GM19463 (cell line): ENCODE measurements around the gene TRAT1.
"Not testable (repeated sequence)": the region's sequence is repeated elsewhere in the genome, so short reads cannot be mapped to it uniquely, and the experiment has no call there.

Experiments used
- ATAC-seq: cut with Tn5 transposase; IDR thresholded peaks from one replicate; pipeline ENCODE4 v1.9.1; 2021; ENCODE audit warnings: mild to moderate bottlenecking, moderate library complexity; ENCODE audit not compliant: unreplicated experiment

Gene TRAT1

DNA sequence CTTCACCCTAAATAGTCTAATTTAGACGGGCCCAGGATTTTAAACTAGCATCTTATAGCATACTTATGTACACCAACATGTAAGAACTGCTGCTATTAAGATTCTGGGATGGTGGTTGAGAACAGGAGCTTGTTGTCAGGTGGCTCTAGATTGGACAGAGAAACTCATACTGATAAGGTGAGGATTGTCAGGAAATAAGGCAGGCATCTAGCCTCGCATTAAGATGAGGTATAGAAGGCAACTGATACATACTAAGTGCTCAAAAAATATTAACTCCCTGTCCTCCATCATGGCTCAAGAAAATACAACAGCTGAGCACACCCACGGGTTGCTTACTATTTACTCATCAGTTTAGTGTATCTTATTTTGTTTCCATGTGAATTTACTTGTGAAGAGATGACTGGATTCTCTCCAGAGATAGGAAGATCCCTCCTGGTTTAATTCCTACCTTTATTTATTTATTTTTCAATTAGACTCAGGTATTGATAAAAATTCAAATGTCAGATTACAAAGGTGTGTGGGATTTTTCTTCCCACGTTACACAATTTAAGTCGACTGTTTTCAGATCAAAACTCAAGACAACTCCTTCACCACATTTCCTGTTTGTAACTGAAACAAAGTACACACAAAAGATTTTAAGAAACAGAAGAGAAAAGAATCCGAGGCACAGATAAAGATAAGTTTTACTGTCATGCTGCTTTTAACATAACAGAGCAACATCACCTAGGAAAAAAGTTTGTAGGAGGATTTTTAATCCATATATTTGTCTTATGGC, at the start of gene TRAT1:
TSS of gene TRAT1 (plus strand) at position 664 of the 775 bp plus-strand sequence. CDS start 142 bp downstream, outside the sequence.
- ATAC-seq = no peak

GRCh38 chr3:108775649-108776048, 46.9 kb upstream of the TRAT1 start:
- ATAC-seq = no peak

- no peak for ATAC-seq
Measured at GRCh38 chr3:108779496-108779895, 43.1 kb upstream of the TRAT1 start.

- no peak for ATAC-seq
Measured at GRCh38 chr3:108780235-108780634, 42.4 kb upstream of the TRAT1 start.

- ATAC-seq = no peak
Measured at GRCh38 chr3:108791473-108791872, 31.1 kb upstream of the TRAT1 start.

GRCh38 chr3:108804437-108804836, 18.1 kb upstream of the TRAT1 start:
- ATAC-seq = no peak

DNA sequence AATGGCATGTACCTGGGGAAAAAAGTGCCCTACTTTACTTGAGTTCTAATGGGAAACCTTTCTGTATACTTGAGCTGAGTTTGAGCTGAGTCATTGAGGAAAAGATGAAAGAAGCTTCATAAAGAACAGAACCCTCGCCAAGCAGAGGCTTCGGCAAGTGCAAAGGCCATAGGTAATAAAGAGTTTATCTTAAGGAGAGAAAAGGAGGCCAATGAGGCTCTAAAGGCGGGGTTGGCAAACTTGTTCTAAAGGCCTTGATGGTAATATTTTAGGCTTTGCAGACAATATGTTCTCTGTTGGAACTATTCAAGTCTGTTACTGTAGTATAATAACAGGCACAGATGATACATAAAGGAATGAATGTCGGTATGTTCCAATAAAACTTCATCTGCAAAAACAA, 17.6 kb upstream of the TRAT1 start:
- ATAC-seq = no peak

DNA sequence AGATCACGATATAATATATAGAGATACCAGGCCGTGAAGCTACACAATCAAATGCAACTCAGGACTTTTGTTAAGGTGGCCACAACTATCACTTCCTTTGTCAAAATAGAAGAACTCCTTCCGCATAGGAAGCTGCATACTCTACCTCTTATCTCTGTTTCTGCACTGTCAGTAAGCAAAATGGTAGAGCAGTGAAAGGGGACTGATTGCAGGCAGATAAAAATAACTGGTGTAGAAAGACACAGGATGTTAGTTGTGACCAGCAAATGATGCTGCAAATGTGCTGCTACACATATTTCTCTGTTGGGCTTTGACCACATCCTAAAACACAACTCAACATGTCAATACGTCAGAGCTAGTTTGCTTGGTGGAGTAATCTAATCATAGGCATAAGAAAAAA, 16.3 kb upstream of the TRAT1 start:
- ATAC-seq = no peak

DNA sequence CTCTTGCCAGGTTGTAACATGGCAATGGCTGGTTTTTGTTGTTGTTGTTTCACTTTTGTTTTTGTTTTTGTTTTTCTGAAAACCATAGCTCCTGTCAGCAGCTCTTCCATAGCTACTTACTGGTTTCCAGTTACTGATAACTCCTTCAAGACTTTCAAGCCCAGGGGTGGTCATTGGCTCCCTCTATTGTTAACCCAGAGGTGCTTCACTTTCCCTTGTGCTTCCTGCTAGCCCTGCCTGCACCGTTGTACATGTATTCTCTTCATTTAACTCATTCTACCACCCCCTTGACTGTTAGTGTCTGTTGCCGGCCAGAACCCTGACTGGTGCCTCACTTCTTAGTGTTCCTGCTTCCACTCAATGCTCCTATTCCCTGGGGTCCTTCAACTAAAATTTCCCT, 4.2 kb upstream of the TRAT1 start:
- ATAC-seq = peak; percentile 79

DNA sequence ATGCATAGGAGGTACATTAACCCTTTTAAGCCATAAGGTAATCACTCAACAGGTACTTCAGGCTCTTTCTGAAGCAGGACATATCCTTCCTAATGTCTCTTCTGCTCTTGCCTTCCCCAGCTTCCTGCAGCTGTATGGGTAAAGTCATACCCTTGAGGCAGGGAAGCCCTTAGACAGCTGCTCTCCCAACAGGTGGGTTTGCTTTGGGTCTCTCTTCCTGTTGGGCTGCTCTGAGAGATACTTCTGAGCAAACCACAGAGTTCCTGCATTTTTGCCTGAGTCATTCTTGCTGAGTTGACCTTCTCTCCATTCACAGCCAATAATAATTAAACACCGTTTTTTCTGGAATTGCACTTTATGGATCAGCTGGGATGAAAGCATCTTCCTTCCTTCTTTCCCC, 2.0 kb upstream of the TRAT1 start:
- ATAC-seq = no peak

DNA sequence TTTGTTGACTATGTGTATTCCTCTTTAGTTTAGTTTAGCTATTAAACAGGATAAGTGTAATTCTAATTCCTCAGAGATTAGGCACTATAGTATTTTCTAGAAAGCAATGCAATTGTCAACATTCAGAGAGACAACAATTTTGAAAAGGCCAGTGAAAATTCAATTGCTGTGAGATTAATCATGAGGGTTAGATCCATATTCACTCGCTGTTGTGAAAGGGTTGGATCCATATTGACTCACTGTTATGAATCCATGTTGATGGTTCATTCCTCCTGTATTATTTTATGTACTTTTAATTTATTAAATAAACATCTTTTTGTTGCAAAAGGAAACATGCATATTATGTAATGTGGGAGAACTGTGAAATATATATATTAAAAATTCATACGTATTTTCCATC, 641 bp downstream of the TRAT1 start:
- no peak for ATAC-seq

DNA sequence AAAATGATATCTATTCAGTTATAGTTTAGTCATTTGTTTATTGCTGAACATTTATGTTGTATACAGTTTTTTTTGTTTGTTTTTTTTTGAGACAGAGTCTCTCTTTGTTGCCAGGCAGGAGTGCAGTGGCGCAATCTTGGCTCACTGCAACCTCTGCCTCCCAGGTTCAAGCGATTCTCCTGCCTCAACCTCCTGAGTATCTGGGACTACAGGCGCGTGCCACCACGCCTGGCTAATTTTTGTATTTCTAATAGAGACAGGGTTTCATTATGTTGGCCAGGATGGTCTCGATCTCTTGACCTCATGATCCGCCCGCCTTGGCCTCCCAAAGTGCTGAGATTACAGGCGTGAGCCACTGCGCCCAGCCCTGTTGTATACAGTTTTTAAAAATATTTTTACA, 1.2 kb downstream of the TRAT1 start:
- ATAC-seq = not testable (repeated sequence)

DNA sequence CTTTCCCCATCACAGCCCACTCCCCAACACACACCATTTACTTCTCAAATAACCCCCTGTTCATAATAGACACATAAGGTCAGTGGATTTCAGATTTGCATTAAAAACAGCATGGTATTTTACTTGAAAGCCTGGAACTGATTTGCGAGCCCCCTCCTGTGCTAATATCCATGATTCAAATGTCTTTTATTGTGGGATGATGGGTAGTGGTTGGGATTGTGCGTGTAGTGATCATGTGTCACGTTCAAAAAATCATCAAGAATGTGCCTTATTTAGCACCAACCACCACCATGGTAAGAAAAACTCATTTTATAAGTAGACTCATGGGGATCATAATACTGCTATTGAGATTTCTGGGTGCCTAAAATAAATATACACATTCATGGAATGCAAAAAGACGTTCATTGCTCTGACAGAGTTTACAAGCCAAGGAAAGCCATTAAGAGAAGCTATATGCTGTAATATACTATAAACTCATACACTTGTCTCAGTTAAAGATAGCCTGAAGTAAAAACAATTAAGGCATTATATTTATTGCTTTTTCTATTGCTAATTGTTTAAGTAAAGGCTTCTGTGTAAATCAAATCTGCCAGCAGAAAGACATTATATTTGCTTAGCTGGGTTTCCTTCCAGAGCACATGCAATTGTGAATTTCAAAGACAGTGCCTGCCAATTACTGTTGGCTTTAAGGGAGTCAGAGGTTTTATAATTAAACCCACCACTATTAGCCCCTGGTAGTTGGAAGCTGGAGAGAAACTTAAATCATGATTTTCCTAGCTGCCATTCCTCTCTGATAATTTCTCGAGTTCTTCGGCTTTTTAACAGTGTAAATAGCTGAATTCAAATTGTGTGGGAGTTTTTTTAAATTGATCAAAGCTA, 4.0 kb downstream of the TRAT1 start:
- no peak for ATAC-seq

DNA sequence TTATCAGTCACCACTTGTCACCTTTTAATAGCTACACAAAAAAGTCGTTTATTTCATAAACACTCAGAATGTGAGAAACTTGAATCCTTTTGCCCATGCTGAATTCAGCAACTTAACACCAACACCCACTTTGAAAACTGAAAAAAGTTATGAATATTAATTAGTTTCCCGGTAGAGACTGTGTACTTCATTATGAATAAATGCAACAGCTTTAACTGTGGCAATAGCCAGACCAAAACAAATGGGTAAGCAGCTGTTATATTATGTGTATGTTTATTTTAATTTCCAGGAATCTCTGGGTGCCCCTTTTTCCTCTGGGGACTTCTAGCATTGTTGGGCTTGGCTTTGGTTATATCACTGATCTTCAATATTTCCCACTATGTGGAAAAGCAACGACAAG, 7.8 kb downstream of the TRAT1 start:
- no peak for ATAC-seq

DNA sequence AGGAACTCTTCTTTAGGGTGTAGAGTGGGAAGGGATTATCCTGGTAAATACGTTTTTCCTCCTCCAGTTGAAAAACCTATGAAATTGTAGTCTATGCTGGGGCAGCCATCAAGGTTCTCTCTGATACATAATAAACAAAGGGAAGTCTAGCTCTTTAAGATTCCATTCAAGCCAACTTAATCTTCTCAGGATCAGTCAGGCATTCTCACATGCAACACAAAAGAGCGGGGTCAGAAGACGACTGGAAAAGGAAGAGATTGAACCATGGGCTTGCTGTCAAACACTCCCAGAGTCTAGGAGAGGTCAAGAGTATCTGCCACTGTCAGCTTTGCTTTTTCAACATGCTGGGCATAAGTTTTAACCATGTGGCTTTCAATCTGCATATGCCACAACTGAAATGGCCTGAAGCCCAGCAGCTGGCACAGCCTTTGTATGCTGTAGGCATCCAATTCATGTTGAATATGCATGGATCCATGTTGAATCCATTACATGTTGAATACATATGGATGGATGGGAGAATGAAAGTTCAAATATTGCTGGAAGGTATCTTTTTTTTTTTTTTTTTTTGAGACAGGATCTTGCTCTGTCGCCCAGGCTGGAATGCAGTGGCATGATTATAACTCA, 8.5 kb downstream of the TRAT1 start:
- ATAC-seq = no peak

GRCh38 chr3:108833611-108834010, 11.0 kb downstream of the TRAT1 start:
- no peak for ATAC-seq

DNA sequence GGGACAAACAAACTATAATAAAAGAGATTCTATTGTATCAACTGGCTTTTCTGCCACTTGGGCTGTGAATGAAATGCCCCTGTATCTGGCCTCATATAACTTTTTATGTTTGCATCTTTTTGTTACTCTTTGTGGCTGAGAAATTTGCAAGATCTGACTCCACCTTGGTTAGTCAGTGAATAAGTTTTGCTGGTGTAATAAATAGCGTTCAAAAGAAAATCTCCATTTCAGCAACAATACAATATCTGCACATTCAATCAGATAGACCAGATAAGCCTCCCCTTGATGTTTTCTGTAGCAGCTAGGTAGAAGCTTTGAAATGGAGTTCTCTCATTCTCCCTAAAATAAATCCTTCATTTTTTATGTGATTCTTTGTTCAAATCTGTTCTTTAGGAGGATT, 12.0 kb downstream of the TRAT1 start:
- no peak for ATAC-seq

DNA sequence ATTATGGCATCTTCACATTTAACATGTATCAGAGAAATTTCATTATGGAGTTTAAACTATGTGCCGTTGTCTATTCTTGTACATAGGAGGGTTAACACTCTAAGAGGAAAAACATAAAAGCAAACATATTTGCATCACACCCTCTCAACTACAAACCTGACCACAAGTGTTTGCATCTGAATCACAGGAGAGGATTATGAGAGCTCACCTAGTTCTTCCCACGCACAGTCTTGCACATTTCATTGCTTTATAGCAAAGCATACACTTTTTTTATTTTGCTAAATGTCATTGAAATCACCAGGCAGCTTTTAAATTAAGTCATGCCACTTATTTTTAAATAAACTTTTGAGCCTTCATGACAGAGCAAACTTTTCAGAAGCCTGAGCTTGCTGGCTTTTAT, 12.5 kb downstream of the TRAT1 start:
- ATAC-seq = no peak

GRCh38 chr3:108838436-108838835, 15.8 kb downstream of the TRAT1 start:
- no peak for ATAC-seq

DNA sequence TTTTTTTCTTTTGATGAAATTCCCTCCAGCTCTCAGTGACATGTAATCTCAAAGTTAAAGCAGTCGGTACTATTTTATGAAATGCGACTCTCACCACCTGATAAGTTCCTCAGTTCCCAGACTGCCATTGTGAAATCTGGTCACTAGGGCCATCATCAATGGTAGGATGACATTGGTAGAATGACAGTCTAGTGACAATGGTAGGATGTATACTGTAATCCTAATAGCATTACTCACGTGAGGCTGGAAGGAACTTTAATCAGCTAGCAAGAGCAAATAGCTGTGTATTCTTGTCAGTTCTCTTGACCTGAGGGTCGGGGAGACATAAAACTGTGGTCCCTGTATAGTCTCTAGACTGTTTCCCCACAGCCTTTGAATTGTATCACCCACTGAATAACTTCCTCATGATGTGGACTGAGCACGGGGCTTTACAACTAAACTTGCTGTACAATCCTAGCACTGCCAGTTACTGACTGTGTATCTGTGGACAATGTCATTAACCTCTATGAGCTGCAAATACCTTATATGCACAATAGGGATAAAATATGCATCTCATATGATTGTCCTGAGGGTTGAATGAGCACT, 23.2 kb downstream of the TRAT1 start:
- ATAC-seq = no peak

GRCh38 chr3:108847187-108847586, 24.6 kb downstream of the TRAT1 start:
- no peak for ATAC-seq
